Glutamatergic neuron (in vitro differentiated cells): Measurements from ENCODE around the gene HIVEP2. TPM values are rescaled to one million over a fixed set of nuclear protein-coding genes. Genes with fewer than 3 reads are reported as not detected.

Experiments used
- DNase-seq: peaks from one replicate; pipeline ENCODE4 v3.0.0; 2022
- H3K27ac Mint-ChIP-seq: one replicate; pipeline ENCODE4 v1.8.0; 2020; ENCODE audit warnings: mild to moderate bottlenecking, mixed read lengths, inconsistent platforms; ENCODE audit not compliant: unreplicated experiment
- H3K27me3 Mint-ChIP-seq: one replicate; pipeline ENCODE4 v1.8.0; 2020; ENCODE audit warnings: mild to moderate bottlenecking, moderate library complexity, mixed read lengths, inconsistent platforms; ENCODE audit not compliant: unreplicated experiment
- H3K36me3 Mint-ChIP-seq: one replicate; pipeline ENCODE4 v1.8.0; 2020; ENCODE audit warnings: mild to moderate bottlenecking, mixed read lengths, inconsistent platforms; ENCODE audit not compliant: unreplicated experiment
- H3K4me1 Mint-ChIP-seq: one replicate; pipeline ENCODE4 v1.8.0; 2020; ENCODE audit warnings: mild to moderate bottlenecking, low read depth, mixed read lengths, inconsistent platforms; ENCODE audit not compliant: unreplicated experiment
- H3K4me3 Mint-ChIP-seq: one replicate; pipeline ENCODE4 v1.8.0; 2020; ENCODE audit warnings: mild to moderate bottlenecking, mixed read lengths, inconsistent platforms; ENCODE audit not compliant: unreplicated experiment
- H3K9me3 Mint-ChIP-seq: one replicate; pipeline ENCODE4 v1.8.0; 2020; ENCODE audit warnings: mild to moderate bottlenecking, moderate library complexity, mixed read lengths, inconsistent platforms; ENCODE audit not compliant: unreplicated experiment
- total RNA-seq: library from RNA; stranded (reverse); fragmentation: NEBNext Ultra II Directional; extraction: Animal tissue kit (Norgen Biotek cat#: 25700); gene quantifications from one replicate; pipeline ENCODE4 v1.2.1, GENCODE V29; 2021; ENCODE audit not compliant: unreplicated experiment
- TF ChIP-seq, protein P1 (sequence below): fragments of 200-600 bp; sonication (generic); IDR thresholded peaks from one replicate; pipeline ENCODE4 v1.5.0; 2021; ENCODE audit not compliant: partially characterized antibody, unreplicated experiment

The HIVEP2 gene
- total RNA-seq, 1 donor from 2014 or later, result 2.6 TPM

DNA sequence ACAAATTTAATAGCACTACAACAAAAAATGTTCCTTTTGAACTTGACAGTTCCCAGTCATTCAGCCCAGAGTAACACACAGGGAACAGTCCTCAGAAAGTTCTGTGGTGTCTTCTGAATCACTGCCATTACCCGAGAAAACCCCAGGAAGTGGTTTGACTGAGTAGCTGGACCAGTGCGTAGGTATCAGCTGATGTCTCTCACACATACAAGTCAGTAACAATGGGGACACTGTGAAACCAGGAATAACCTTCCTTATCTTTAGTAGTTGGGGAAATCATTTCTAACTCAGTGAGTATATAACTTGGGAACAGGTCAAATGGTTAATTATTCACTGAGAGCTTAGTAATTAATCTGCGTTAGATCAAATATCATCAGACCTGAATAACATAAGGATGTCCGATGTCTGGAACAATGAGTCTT, 73.1 kb downstream of the HIVEP2 start:
- H3K27ac Mint-ChIP-seq, result no peak overlapping the region
- no peak overlapping the region for H3K4me3 Mint-ChIP-seq
- DNase-seq, result no peak
- no peaks in the 10 kb centered on the region for H3K27me3 Mint-ChIP-seq
- H3K36me3 Mint-ChIP-seq, result no peaks in the 10 kb centered on the region
- peaks cover 2% of the 10 kb centered on the region for H3K4me1 Mint-ChIP-seq
- TF ChIP-seq, protein P1, sequence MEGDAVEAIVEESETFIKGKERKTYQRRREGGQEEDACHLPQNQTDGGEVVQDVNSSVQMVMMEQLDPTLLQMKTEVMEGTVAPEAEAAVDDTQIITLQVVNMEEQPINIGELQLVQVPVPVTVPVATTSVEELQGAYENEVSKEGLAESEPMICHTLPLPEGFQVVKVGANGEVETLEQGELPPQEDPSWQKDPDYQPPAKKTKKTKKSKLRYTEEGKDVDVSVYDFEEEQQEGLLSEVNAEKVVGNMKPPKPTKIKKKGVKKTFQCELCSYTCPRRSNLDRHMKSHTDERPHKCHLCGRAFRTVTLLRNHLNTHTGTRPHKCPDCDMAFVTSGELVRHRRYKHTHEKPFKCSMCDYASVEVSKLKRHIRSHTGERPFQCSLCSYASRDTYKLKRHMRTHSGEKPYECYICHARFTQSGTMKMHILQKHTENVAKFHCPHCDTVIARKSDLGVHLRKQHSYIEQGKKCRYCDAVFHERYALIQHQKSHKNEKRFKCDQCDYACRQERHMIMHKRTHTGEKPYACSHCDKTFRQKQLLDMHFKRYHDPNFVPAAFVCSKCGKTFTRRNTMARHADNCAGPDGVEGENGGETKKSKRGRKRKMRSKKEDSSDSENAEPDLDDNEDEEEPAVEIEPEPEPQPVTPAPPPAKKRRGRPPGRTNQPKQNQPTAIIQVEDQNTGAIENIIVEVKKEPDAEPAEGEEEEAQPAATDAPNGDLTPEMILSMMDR, result no peak
- no peaks in the 10 kb centered on the region for H3K9me3 Mint-ChIP-seq

DNA sequence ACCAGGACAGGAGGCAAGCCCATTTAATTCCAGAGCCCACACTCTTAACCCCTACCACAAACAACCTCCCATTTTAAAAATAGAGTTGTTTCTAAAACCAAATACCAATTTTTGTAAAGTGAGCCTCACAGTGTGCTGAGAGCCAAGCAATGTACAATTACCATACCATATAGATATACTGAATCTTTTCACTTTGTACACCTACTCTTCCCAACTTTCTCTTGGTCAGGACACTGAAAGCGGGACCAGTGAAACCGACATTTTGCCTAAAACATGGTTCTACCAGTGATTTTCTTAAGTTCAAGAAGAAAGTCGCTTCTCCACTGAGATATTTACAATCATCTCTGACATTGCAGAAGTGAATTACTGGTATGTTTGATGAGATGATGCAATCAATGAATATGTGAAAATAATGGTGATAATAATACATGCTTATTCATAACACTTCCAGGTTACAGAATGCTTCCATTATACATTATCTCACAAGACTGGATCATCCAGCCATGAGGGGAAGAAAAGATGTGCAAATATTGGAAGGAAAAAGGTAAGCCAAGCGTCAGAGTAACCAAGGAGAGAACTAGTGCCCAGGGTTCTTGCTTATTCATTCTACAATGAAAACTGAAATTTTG, 74.1 kb downstream of the HIVEP2 start:
- no peaks in the 10 kb centered on the region for H3K36me3 Mint-ChIP-seq
- H3K27me3 Mint-ChIP-seq, result no peaks in the 10 kb centered on the region
- TF ChIP-seq, protein P1, result no peak
- no peak overlapping the region for H3K4me3 Mint-ChIP-seq
- no peak overlapping the region for H3K27ac Mint-ChIP-seq
- no peaks in the 10 kb centered on the region for H3K9me3 Mint-ChIP-seq
- peaks cover 2% of the 10 kb centered on the region for H3K4me1 Mint-ChIP-seq
- DNase-seq, result no peak

DNA sequence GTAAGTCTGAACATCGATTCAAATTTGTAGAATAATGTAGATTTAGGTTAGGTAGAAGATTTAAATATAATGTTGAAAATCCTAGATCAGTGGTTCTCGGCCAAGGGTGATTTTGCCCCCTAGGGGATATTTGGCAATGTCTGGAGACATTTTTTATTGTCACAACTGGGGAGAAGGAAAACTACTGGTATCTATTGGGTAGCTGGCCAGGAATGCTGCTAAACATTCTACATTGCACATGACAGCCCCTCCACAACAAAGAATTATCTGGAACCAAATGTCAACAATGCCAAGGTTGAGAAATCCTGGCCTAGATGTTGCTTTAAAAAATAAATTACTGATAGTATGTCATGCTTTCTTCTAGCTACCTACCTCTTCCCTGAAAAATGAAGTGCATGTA, 76.1 kb downstream of the HIVEP2 start:
- no peak for DNase-seq
- Mint-ChIP-seq H3K4me1 (peaks cover 8% of the 10 kb centered on the region), H3K4me3 (no peak overlapping the region), H3K36me3 (no peaks in the 10 kb centered on the region), H3K27ac (no peak overlapping the region), H3K27me3 (no peaks in the 10 kb centered on the region), H3K9me3 (no peaks in the 10 kb centered on the region)
- TF ChIP-seq, protein P1, result no peak

DNA sequence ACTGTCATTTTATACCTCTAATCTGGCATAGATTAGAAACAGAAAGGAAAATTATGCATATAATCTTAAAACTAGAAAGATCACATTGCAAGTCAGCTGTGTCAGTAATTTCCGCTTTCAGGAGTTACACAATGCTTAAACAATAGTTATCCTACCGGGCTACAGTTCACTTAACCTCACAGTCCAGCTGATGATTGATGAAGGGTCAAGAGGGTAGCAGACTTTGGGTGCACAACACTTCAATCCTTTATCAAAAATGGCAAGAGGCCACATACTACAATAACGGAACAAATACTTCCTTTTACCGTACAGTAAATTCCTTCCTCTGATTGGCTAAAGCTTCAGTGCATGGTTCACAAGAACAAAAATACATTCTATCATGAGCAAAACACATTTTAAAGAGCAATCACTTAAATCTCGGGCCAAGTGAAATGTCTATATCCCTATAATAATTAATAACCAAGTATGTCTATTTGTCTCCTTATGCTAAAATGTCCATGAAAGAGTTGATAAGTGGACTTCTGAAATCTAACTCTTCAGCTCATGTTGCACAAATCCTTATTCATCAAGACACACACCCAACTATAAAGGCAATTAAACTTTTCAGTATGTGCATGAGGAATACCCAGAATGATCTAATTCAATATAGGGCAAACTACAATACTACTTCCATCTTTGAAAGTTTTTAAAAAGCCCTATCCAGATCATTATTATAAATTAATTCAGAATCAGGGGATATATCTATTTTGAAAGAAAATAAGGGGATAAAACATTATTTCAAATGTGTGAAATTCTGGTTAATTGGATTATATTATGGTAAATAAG, 76.8 kb downstream of the HIVEP2 start:
- no peaks in the 10 kb centered on the region for H3K27me3 Mint-ChIP-seq
- peaks cover 12% of the 10 kb centered on the region for H3K4me1 Mint-ChIP-seq
- no peaks in the 10 kb centered on the region for H3K9me3 Mint-ChIP-seq
- no peaks in the 10 kb centered on the region for H3K36me3 Mint-ChIP-seq
- no peak overlapping the region for H3K27ac Mint-ChIP-seq
- TF ChIP-seq, protein P1, result no peak
- H3K4me3 Mint-ChIP-seq, result no peak overlapping the region
- DNase-seq, result no peak

DNA sequence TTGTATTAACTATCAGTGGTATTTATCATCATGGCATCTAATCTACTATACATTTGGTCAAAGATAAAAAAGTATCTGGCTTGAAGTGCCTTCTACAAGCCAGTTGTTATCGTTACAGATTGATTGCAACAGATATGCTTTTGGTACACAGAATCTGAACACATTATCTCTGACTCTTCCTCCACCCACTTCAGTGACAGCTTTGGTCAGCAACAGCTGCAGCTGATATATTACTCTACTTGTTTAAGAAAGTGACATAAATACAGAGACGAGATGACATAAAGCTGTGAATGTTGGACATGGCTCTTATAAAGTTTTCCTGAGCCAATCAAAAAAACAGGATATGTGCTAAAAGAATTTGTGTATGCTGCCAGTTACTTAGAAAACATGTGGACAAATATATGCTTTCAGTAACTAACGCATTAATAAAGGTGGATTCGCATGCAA, 77.6 kb downstream of the HIVEP2 start:
- Mint-ChIP-seq H3K27ac (no peak overlapping the region), H3K4me3 (no peak overlapping the region), H3K9me3 (no peaks in the 10 kb centered on the region), H3K27me3 (no peaks in the 10 kb centered on the region), H3K4me1 (peaks cover 12% of the 10 kb centered on the region), H3K36me3 (no peaks in the 10 kb centered on the region)
- TF ChIP-seq, protein P1, result no peak
- no peak for DNase-seq
